GM12864 (cell line): ENCODE results near the gene GLYATL2.

Experiments used
- DNase-seq: peaks from one replicate; pipeline ENCODE4 v3.0.0-alpha.2; 2011; ENCODE audit warnings: low read depth
- H3K4me3 ChIP-seq: 2 replicates; pipeline ENCODE4 v1.5.1; 2011; ENCODE audit warnings: mild to moderate bottlenecking, low read depth, low read length, control low read depth
- CTCF ChIP-seq: IDR thresholded peaks from 2 replicates; pipeline ENCODE4 v1.5.1; 2011; ENCODE audit warnings: low read depth, mild to moderate bottlenecking, moderate library complexity, low read length, control low read depth, inconsistent platforms; ENCODE audit errors: missing control alignments

The GLYATL2 gene

GRCh38 chr11:58844361-58845005, at the start of gene GLYATL2:
GLYATL2 (minus strand) TSS chr11:58844704; CDS start chr11:58839612, 5,092 bp downstream.
- H3K4me3 ChIP-seq, result no peak within 1 kb of the TSS
- TF ChIP-seq CTCF, result no peak
- no peak for DNase-seq

- DNase-seq, result no peak
- TF ChIP-seq CTCF, result no peak
- no peak overlapping the region for H3K4me3 ChIP-seq
Measured at GRCh38 chr11:58893899-58894298, 49.4 kb upstream of the GLYATL2 start.

GRCh38 chr11:58888579-58888978, 44.1 kb upstream of the GLYATL2 start:
- no peak for TF ChIP-seq CTCF
- no peak for DNase-seq
- no peak overlapping the region for H3K4me3 ChIP-seq

GRCh38 chr11:58887452-58887851, 42.9 kb upstream of the GLYATL2 start:
- no peak for TF ChIP-seq CTCF
- no peak overlapping the region for H3K4me3 ChIP-seq
- DNase-seq, result no peak

- DNase-seq, result no peak
- H3K4me3 ChIP-seq, result no peak overlapping the region
- no peak for TF ChIP-seq CTCF
Measured at GRCh38 chr11:58880625-58881024, 36.1 kb upstream of the GLYATL2 start.

GRCh38 chr11:58880166-58880565, 35.7 kb upstream of the GLYATL2 start:
- no peak for DNase-seq
- H3K4me3 ChIP-seq, result no peak overlapping the region
- no peak for TF ChIP-seq CTCF

GRCh38 chr11:58867556-58867955, 23.1 kb upstream of the GLYATL2 start:
- no peak overlapping the region for H3K4me3 ChIP-seq
- no peak for DNase-seq
- no peak for TF ChIP-seq CTCF
